ENCODE measurements around the gene TTC28.

The TTC28 gene

GRCh38 chr22:28402060-28402459 is 277.6 kb downstream of the TTC28 start:
- TF ChIP-seq EGR1 (IDR thresholded peaks at IDR 0.05): no peak
- TF ChIP-seq YY1 (IDR thresholded peaks at IDR 0.05; ENCODE audit: low read depth): no peak
- no peak for TF ChIP-seq MAX (IDR thresholded peaks at IDR 0.05)
- TF ChIP-seq NFIC (IDR thresholded peaks at IDR 0.05): no peak
- no peak for TF ChIP-seq USF1 (IDR thresholded peaks at IDR 0.05)
- TF ChIP-seq CREB1 (IDR thresholded peaks at IDR 0.05; ENCODE audit: low read depth): no peak
- TF ChIP-seq REST (IDR thresholded peaks at IDR 0.05; ENCODE audit: low read depth): no peak
- no peak for TF ChIP-seq TAF1 (IDR thresholded peaks at IDR 0.05; ENCODE audit: low read depth)
- TF ChIP-seq TEAD4 (IDR thresholded peaks at IDR 0.05): no peak

GRCh38 chr22:28398981-28399380 is 280.7 kb downstream of the TTC28 start:
- TF ChIP-seq NFIC (IDR thresholded peaks at IDR 0.05) (no peak), EGR1 (IDR thresholded peaks at IDR 0.05) (no peak), TCF12 (IDR thresholded peaks at IDR 0.05; ENCODE audit: low read depth) (no peak), RAD21 (IDR thresholded peaks at IDR 0.05; ENCODE audit: low read depth) (no peak), CREB1 (IDR thresholded peaks at IDR 0.05; ENCODE audit: low read depth) (no peak), TEAD4 (IDR thresholded peaks at IDR 0.05) (no peak), USF1 (IDR thresholded peaks at IDR 0.05) (no peak), MAX (IDR thresholded peaks at IDR 0.05) (no peak), TAF1 (IDR thresholded peaks at IDR 0.05; ENCODE audit: low read depth) (no peak), YY1 (IDR thresholded peaks at IDR 0.05; ENCODE audit: low read depth) (no peak), REST (IDR thresholded peaks at IDR 0.05; ENCODE audit: low read depth) (no peak)

GRCh38 chr22:28398355-28398754 is 281.3 kb downstream of the TTC28 start:
- no peak for TF ChIP-seq USF1 (IDR thresholded peaks at IDR 0.05)
- TF ChIP-seq TAF1 (IDR thresholded peaks at IDR 0.05; ENCODE audit: low read depth): no peak
- no peak for TF ChIP-seq NFIC (IDR thresholded peaks at IDR 0.05)
- TF ChIP-seq RAD21 (IDR thresholded peaks at IDR 0.05; ENCODE audit: low read depth): no peak

- TF ChIP-seq USF1 (IDR thresholded peaks at IDR 0.05) (no peak), YY1 (IDR thresholded peaks at IDR 0.05; ENCODE audit: low read depth) (no peak), REST (IDR thresholded peaks at IDR 0.05; ENCODE audit: low read depth) (no peak), FOXM1 (IDR thresholded peaks at IDR 0.05; ENCODE audit: borderline replicate concordance, low read depth) (no peak), TAF1 (IDR thresholded peaks at IDR 0.05; ENCODE audit: low read depth) (no peak), EP300 (IDR thresholded peaks at IDR 0.05; ENCODE audit: borderline replicate concordance) (no peak), ZBTB7A (IDR thresholded peaks at IDR 0.05; ENCODE audit: low read depth) (no peak), TEAD4 (IDR thresholded peaks at IDR 0.05) (no peak), CREB1 (IDR thresholded peaks at IDR 0.05; ENCODE audit: low read depth) (no peak), NFIC (IDR thresholded peaks at IDR 0.05) (no peak), RAD21 (IDR thresholded peaks at IDR 0.05; ENCODE audit: low read depth) (no peak), CEBPB (IDR thresholded peaks at IDR 0.05) (no peak)
Measured at GRCh38 chr22:28397306-28397705, 282.3 kb downstream of the TTC28 start.
